ENCODE measurements around the gene GABBR2. TPM values are rescaled to one million over a fixed set of nuclear protein-coding genes. Genes with fewer than 3 reads are reported as not detected.

Gene GABBR2
- total RNA-seq, 2 donors from 2014 or later, result 1.2 to 1.3 TPM

DNA sequence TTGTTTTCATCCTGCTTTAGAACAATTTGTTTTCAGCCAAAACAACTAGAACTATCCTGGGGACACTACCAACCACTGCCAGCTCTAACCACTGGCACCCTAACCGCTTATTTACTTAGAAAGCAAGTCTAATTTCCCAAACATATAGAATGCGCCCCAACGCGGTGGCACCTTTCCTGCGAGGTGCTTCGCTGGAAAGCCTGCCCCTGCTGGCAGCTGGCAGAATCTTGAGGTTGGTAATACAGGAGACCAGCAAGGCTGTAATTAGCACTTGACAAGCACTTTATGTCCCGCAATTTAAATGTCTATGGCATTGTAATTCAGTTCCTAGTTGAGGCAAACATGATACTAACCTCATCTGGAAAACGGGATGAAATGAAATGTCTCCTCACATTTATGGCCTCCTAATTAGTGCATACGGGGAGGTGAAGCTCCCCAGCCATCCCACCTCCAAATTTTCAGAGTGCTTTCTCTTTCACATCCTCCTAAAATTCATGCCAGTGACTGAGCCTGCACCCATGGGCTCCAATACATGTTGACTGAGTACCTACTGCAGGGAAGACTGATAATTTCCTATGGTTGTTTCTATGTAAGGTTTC, 30.4 kb downstream of the GABBR2 start:
- Histone ChIP-seq H3K27ac (ENCODE audit: low read depth, low read length) (no peak overlapping the region), H3K9me3 (ENCODE audit: control insufficient read depth, low read length) (no peaks in the 10 kb centered on the region), H3K4me3 (ENCODE audit: low read length) (no peak overlapping the region), H3K9ac (ENCODE audit: extremely low read depth, low read length, poor library complexity, severe bottlenecking) (no peak overlapping the region), H3K27me3 (ENCODE audit: control insufficient read depth, insufficient read depth, low read length, poor library complexity, severe bottlenecking) (no peaks in the 10 kb centered on the region), H3K4me1 (ENCODE audit: control insufficient read depth, insufficient read depth, low read length) (no peaks in the 10 kb centered on the region), H3K36me3 (ENCODE audit: control insufficient read depth, insufficient read depth, low read length) (no peaks in the 10 kb centered on the region)
- Mint-ChIP-seq H3K4me1 (no peaks in the 10 kb centered on the region), H3K27me3 (ENCODE audit: insufficient read depth) (peaks cover 13% of the 10 kb centered on the region), H3K9me3 (peaks cover 7% of the 10 kb centered on the region), H3K36me3 (ENCODE audit: low read depth) (no peaks in the 10 kb centered on the region), H3K4me3 (no peak overlapping the region), H3K27ac (no peak overlapping the region)
- WGBS, 2 experiments (ENCODE audit: insufficient coverage in 1 of 2, insufficient read length in 1 of 2), result 28 to 30% methylated on average over 6 to 9 of the region's 9 CpGs
- DNase-seq, result peak; percentile 83
- TF ChIP-seq, protein P1, sequence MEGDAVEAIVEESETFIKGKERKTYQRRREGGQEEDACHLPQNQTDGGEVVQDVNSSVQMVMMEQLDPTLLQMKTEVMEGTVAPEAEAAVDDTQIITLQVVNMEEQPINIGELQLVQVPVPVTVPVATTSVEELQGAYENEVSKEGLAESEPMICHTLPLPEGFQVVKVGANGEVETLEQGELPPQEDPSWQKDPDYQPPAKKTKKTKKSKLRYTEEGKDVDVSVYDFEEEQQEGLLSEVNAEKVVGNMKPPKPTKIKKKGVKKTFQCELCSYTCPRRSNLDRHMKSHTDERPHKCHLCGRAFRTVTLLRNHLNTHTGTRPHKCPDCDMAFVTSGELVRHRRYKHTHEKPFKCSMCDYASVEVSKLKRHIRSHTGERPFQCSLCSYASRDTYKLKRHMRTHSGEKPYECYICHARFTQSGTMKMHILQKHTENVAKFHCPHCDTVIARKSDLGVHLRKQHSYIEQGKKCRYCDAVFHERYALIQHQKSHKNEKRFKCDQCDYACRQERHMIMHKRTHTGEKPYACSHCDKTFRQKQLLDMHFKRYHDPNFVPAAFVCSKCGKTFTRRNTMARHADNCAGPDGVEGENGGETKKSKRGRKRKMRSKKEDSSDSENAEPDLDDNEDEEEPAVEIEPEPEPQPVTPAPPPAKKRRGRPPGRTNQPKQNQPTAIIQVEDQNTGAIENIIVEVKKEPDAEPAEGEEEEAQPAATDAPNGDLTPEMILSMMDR (conservative IDR thresholded peaks at IDR 0.05), result peak; percentile 87

DNA sequence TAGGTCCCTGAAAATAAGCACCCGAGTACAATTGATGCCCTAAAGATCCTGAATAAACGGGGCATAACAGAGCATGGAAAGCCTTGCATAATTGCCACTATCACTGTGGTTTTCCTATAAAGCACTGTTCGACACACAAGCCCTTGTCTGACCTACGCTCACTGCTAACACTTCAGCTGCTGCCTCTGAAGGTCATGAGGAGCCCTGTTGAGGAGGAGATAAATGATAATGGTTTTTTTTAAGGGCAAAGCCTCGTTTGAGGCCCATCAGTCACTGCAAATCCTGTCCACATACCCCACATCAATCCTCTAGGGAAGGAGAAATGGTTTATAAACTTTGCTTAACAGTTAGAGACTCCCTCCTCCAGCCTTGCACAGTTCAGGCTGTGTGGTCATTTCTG, 35.1 kb downstream of the GABBR2 start:
- H3K9ac ChIP-seq (ENCODE audit: extremely low read depth, low read length, poor library complexity, severe bottlenecking), result no peak overlapping the region
- no peak overlapping the region for H3K27ac Mint-ChIP-seq
- peaks cover 7% of the 10 kb centered on the region for H3K9me3 Mint-ChIP-seq
- no peaks in the 10 kb centered on the region for H3K9me3 ChIP-seq (ENCODE audit: control insufficient read depth, low read length)
- no peak overlapping the region for H3K4me3 ChIP-seq (ENCODE audit: low read length)
- no peaks in the 10 kb centered on the region for H3K4me1 Mint-ChIP-seq
- no peak overlapping the region for H3K27ac ChIP-seq (ENCODE audit: low read depth, low read length)
- no peaks in the 10 kb centered on the region for H3K4me1 ChIP-seq (ENCODE audit: control insufficient read depth, insufficient read depth, low read length)
- TF ChIP-seq, protein P1 (conservative IDR thresholded peaks at IDR 0.05), result no peak
- 80 to 93% methylated on average over 4 of the region's 5 CpGs for WGBS, 2 experiments (ENCODE audit: insufficient coverage in 1 of 2, insufficient read length in 1 of 2)
- no peak overlapping the region for H3K4me3 Mint-ChIP-seq
- H3K27me3 Mint-ChIP-seq (ENCODE audit: insufficient read depth), result peaks cover 13% of the 10 kb centered on the region
- DNase-seq, result no peak
- no peaks in the 10 kb centered on the region for H3K27me3 ChIP-seq (ENCODE audit: control insufficient read depth, insufficient read depth, low read length, poor library complexity, severe bottlenecking)
- H3K36me3 Mint-ChIP-seq (ENCODE audit: low read depth), result no peaks in the 10 kb centered on the region
- no peaks in the 10 kb centered on the region for H3K36me3 ChIP-seq (ENCODE audit: control insufficient read depth, insufficient read depth, low read length)

DNA sequence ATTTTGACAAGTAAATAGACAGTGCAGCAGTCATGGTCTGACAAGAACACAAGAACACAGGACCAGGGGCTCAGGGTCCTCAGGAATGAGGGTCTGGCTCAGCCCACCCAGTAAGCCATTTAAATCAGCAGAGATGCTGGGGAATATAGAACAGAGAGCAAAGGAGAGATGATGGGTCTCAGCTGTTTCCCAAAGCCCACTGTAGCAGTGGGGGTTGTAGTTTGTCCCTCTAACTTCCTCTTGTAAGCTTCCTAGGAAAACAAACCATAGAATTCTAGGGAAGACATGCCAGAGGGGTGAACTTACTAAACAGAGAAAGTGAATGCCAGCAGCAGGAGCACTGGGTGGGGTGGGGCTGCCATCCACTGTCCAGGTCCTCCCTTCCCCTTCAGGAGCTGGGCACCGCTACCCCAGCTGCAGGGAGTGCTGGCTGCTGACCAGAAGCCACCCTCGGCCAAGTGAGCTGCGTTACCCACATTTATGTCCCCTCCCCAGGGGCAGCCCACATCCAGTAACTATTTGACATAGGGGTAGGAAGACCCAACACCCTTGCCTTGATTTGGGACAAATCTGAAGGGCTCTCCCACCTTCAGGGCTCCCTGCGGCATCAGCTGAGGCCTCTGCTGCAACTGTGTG, 41.6 kb downstream of the GABBR2 start:
- WGBS, 2 experiments (ENCODE audit: insufficient coverage in 1 of 2, insufficient read length in 1 of 2), result 93 to 100% methylated on average over 1 to 4 of the region's 4 CpGs
- no peaks in the 10 kb centered on the region for H3K27me3 ChIP-seq (ENCODE audit: control insufficient read depth, insufficient read depth, low read length, poor library complexity, severe bottlenecking)
- no peaks in the 10 kb centered on the region for H3K9me3 ChIP-seq (ENCODE audit: control insufficient read depth, low read length)
- no peaks in the 10 kb centered on the region for H3K4me1 ChIP-seq (ENCODE audit: control insufficient read depth, insufficient read depth, low read length)
- H3K4me1 Mint-ChIP-seq, result no peaks in the 10 kb centered on the region
- no peak overlapping the region for H3K9ac ChIP-seq (ENCODE audit: extremely low read depth, low read length, poor library complexity, severe bottlenecking)
- H3K27ac ChIP-seq (ENCODE audit: low read depth, low read length), result no peak overlapping the region
- no peak overlapping the region for H3K27ac Mint-ChIP-seq
- H3K36me3 Mint-ChIP-seq (ENCODE audit: low read depth), result no peaks in the 10 kb centered on the region
- TF ChIP-seq, protein P1 (conservative IDR thresholded peaks at IDR 0.05), result no peak
- no peaks in the 10 kb centered on the region for H3K27me3 Mint-ChIP-seq (ENCODE audit: insufficient read depth)
- DNase-seq, result no peak
- no peaks in the 10 kb centered on the region for H3K36me3 ChIP-seq (ENCODE audit: control insufficient read depth, insufficient read depth, low read length)
- no peaks in the 10 kb centered on the region for H3K9me3 Mint-ChIP-seq
- no peak overlapping the region for H3K4me3 Mint-ChIP-seq
- no peak overlapping the region for H3K4me3 ChIP-seq (ENCODE audit: low read length)
